HTR-8/SVneo (cell line): ENCODE data around the gene FOLR1.
"Not testable (repeated sequence)": the region's sequence is repeated elsewhere in the genome, so short reads cannot be mapped to it uniquely, and the experiment has no call there.

Experiments used
- DNase-seq: peaks from one replicate; pipeline ENCODE4 v3.0.0; 2011; ENCODE audit warnings: low spot score, mixed read lengths; ENCODE audit not compliant: insufficient read length
- FAIRE-seq: peaks from 2 replicates; lab custom pipeline; 2011; peaks lifted over from hg19 to GRCh38; lab: Jason Lieb, UNC

FOLR1 gene

DNA sequence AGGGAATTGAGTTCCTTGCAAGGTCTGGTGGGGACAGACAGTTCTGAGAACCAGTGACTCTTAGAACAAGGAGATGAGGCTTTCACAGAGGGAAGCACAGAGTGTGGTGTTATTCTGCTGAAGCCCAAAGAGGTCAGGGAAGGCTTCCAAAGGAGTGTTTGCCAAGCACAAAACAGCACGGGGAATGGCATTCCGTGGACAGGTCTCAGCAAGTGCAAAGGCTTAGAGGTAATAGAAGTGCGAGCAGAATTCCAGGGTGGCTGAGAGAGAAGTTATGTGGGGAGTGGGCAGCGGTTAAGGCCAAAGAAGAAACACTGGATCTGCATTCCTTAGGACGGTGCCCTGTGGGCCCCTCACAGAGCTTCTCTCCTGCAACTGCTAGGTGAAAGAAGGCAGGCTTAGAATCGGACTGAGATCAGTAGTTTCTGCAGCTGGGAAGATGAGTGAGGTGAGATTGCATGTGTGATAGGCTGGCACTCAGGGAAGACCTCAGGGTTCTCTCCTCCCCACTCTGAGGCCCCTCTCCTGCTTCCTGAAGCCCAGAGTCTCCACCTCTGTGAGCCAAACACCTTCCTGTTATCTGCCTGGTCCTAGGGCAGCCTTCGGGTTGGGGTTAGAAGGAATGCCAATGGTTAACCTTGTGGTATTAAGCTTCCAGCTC is 10.9 kb upstream of the FOLR1 start:
- FAIRE-seq: peak; percentile 97
- not testable (repeated sequence) for DNase-seq

DNA sequence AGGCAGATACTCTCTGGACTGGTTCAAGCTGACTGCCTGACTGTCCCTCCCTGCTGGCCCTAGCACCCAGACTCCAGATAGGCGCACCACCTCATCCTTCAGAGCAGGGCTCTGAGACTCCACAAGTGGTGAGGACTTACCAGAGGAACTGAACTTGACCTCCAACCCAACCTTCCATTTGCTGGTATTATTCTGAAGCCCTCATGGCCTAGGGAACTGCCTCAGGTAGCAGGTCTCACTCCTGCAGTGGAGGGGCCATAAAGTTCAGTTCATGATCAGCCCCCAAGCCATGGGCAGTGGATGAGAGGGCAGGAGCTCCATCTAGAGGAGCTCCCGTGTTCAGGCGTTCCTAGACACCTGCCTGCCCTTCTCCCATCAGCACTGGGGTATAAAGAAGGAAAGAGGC is 10.4 kb upstream of the FOLR1 start:
- DNase-seq: peak; percentile 60
- FAIRE-seq: peak; percentile 98

DNA sequence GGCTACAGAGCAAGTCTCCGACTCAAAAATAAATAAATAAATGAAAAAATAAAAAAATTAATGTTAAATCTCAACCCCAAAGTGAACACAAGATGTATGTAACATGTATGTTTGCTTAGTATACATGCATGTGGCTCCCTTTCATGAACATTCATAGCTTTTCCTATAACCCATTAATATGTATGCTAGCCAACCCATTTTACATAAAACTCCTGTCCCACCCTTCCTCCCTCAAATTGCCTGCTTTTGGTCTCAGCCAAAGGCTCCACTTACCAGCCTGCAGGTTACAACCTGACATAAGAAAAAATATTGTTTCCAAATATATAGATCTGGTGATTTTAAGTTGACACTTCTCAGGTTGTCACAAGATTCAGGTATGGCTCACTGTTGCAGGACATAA is 3.7 kb upstream of the FOLR1 start:
- DNase-seq (no peak), FAIRE-seq (no peak)

DNA sequence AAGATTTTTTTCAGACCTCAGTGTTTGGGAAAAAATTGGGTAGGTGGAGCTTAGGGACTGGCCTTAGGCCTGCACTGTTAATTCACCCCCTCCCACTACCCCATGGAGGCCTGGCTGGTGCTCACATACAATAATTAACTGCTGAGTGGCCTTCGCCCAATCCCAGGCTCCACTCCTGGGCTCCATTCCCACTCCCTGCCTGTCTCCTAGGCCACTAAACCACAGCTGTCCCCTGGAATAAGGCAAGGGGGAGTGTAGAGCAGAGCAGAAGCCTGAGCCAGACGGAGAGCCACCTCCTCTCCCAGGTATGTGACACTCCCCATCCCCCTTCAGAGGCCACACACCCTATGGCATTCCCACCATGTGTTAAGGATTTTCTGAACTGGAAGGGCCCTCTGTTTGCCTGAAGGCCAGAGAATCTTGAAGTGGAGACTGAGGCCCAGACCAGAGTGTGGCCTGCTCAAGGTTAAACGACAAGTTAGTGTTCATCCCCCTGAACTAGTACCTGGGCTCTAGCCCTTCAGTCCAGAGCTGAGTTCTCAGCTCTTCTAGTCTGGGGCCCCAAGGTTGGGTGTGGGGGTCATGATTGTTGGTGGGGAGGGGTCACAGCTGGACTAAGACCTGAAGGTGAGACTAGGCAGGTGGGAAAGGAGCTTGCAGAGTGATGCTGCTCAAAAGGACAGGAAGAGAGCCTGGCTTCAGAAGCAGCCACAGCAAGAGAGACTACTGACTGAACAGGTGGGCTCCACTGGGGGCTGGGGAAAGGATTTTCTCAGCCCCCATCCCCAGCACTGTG is 2.3 kb upstream of the FOLR1 start:
- DNase-seq: no peak
- no peak for FAIRE-seq

DNA sequence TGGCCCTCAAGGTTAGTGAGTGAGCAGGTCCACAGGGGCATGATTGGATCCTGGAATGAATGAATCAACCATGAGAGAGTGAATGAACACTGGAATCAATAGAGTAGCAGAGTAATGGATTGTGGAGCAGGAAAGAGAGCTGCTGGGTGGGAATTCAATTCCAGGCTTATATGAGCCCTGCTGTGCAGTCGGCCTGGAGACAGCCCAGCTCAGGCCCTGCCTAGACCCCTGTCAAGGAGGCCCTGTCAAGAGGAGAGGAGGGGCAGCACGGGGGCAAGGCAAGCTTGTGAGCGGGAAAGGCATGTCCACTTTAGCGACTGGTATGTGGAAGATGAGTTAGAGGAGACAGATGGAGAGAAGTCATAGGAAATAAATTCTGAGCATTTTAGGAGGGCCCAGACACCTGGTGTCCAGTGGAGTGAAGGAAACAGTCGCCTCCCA is 1.3 kb upstream of the FOLR1 start:
- FAIRE-seq: peak; percentile 28
- DNase-seq: no peak

DNA sequence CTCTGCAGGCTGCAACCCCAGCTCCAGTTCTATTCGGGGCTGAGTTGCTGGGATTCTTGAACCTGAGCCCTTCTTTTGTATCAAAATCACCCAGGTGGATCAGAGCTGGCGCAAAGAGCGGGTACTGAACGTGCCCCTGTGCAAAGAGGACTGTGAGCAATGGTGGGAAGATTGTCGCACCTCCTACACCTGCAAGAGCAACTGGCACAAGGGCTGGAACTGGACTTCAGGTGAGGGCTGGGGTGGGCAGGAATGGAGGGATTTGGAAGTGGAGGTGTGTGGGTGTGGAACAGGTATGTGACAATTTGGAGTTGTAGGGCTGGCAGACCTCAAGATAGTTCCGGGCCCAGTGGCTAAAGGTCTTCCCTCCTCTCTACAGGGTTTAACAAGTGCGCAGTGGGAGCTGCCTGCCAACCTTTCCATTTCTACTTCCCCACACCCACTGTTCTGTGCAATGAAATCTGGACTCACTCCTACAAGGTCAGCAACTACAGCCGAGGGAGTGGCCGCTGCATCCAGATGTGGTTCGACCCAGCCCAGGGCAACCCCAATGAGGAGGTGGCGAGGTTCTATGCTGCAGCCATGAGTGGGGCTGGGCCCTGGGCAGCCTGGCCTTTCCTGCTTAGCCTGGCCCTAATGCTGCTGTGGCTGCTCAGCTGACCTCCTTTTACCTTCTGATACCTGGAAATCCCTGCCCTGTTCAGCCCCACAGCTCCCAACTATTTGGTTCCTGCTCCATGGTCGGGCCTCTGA is 3.8 kb downstream of the FOLR1 start:
- FAIRE-seq: peak; percentile 64
- no peak for DNase-seq

DNA sequence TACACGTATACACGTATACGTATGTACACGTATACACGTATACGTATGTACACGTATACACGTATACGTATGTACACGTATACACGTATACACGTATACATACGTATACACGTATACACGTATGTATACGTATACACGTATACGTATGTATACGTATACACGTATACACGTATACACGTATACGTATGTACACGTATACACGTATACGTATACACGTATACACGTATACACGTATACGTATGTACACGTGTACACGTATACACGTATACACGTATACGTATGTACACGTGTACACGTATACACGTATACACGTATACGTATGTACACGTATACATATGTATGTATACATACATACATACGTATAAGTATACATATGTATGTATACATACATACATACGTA is 9.5 kb downstream of the FOLR1 start:
- FAIRE-seq: peak; percentile 100
- not testable (repeated sequence) for DNase-seq

DNA sequence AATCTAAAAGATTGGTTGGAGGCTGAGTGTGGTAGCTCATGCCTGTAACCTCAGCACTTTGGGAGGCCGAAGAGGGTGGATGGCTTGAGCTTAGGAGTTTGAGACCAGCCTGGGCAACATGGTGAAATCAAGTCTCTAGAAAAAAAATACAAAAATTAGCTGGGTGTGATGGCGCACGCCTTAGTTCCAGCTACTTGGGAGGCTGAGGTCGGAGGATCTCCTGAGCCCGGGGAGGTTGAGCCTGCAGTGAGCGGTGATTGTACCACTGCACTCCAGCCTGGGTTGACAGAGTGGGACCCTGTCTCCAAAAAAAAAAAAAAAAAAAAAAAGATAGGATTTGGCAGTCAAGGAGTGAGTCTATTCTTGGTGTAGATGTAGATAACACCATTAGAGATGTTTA is 10.6 kb downstream of the FOLR1 start:
- no peak for FAIRE-seq

DNA sequence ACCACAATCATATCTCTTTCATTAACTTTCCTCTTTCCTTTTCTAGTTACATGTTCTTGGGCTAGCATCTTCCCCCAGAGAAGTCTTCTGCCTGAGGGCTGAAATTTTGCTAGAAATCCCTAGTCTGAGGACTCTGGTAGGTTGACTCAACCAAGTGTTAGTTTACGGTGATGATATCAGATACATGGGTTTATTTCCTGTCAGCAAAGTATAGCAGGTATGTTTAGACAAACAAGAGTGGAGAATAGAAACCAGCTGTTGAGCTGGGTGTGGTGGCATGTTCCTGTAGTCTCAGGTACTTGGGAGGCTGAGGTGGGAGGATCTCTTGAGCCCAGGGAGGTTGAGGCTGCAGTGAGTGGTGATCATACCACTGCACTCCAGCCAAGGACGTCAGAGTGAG is 11.2 kb downstream of the FOLR1 start:
- DNase-seq: no peak
- FAIRE-seq: no peak

More for the DNA sequence above, 10.6 kb downstream of the FOLR1 start:
- no peak for DNase-seq

DNA sequence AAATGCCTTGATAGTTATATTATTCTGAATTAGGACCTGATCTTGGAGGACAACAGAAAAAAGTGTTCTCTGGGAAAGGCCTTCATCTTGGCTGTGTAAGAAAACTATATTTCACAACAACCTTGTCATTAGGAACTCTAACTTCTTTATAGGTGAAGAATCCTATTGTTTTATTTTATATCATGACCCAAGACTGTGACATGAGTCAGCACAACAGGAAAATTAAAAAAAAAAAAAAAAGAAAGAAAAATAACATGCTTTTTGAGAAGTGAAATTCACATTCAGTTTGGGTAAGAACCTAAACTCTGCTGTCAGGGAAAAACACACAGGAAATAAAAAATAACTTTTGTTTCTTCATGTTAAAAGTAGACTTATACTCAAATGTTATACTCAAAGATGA is 12.9 kb downstream of the FOLR1 start:
- FAIRE-seq: no peak

DNA sequence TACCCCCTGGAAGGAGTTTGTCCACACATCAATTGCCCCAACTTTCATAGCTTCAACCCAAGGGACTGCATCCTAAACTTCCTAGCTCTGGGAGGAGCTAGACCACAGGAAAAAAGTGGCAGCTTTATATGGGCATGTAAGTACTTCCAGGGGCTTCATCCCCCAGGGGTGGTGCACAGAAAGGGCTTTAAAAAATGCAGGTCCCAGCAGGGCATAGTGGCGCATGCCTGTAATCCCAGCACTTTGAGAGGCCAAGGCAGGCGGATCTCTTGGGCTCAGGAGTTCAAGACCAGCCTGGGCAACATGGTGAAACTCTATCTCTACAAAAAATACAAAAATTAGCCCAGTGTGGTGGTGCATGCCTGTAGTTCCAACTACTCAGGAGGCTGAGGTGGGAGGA is 14.9 kb downstream of the FOLR1 start:
- FAIRE-seq, DNase-seq: not testable (repeated sequence)

More for the DNA sequence above, 12.9 kb downstream of the FOLR1 start:
- no peak for DNase-seq

DNA sequence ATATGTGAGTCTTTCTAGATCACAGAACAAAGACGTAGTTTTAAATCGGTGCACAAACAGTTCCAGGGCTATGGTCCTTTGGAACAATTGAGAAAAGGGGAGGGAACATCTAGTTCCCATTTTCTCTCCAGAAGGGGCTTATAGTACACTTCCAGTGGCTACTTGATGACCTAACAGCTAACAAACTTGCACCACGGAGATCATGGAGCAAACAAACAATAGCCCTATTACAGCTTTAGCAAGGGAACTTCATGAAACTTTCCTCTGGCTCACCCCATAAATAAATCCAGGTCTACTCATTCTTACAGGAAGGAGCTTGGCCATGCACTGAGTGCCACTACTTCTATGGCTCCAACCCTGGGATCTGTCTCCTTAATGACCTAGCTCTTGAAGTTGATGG is 16.3 kb downstream of the FOLR1 start:
- FAIRE-seq: no peak
- no peak for DNase-seq

DNA sequence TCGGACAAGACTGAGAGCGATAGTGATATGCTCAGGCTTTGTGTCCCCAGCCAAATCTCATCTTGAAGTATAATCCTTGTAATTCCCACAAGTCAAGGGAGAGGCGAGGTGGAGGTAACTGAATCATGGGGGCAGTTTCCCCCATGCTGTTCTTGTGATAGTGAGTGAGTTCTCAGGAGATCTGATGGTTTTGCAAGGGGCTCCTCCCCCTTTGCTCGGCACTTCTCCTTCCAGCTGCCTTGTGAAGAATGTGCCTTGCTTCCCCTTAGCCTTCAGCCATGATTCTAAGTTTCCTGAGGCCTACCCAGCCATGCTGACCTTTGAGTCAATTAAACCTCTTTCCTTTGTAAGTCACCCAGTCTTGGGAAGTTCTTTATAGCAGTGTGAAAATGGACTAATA is 17.2 kb downstream of the FOLR1 start:
- FAIRE-seq: no peak
- DNase-seq: no peak

DNA sequence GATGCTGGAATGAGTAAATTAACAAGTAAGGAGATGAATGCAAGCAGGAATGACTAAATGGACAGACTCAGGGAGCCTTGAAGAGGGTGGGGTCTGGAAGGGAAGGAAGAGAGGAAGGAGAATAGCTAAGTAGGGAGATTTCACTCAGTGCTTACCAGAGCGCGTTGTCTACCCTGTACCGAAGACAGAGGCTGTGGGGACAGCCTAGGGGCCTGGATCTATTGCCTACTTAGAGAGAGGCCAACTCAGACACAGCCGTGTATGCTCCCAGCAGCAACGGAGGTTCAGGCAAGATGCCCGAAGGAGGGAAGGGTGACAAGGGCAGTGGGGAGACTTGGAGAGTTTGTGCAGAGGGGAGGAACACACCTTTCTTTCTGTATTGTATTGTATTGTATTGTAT is 24.7 kb downstream of the FOLR1 start, which contains the start of gene FOLR2:
TSS of gene FOLR2 (plus strand) at position 157 of the 400 bp plus-strand sequence. CDS start 1,791 bp downstream, outside the sequence.
- no peak for DNase-seq
- no peak for FAIRE-seq

DNA sequence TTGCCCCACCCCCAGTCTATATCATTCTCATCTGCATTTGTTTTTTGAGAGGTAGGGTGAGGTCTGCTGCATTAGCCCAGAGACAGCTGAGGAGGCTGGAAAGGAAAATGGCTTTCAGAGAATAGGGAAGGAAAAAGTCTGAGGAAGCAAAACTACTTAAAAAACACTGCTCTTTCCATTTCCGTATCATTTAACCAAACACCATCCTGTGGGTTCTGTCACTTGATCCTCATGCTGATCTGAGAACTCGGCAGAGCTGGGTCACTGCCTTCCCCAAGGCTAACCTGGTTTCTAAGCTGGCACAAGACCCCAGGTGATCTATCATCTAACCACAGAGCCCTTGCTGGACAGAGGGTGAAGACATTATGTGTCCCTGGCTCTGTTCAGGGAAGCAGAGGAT is 25.9 kb downstream of the FOLR1 start:
- FAIRE-seq: no peak
- no peak for DNase-seq

DNA sequence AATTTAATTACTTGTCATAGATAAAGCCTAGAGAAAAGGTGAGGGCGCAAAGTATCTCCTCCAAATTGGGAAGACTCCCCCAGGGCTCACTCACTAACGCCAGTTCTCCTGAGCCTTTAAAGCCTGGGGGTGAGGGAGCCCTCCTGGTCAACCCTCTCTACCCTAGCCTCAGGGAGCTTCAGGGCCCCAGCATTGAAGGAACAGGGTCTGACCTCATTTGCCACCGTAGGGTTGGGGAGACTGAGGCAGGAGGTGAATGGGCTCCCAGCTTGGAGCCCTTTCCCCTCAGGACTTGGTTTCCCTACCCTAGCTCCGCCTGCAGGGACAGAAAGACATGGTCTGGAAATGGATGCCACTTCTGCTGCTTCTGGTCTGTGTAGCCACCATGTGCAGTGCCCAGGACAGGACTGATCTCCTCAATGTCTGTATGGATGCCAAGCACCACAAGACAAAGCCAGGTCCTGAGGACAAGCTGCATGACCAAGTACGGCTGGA is 26.4 kb downstream of the FOLR1 start:
- DNase-seq (no peak), FAIRE-seq (no peak)

DNA sequence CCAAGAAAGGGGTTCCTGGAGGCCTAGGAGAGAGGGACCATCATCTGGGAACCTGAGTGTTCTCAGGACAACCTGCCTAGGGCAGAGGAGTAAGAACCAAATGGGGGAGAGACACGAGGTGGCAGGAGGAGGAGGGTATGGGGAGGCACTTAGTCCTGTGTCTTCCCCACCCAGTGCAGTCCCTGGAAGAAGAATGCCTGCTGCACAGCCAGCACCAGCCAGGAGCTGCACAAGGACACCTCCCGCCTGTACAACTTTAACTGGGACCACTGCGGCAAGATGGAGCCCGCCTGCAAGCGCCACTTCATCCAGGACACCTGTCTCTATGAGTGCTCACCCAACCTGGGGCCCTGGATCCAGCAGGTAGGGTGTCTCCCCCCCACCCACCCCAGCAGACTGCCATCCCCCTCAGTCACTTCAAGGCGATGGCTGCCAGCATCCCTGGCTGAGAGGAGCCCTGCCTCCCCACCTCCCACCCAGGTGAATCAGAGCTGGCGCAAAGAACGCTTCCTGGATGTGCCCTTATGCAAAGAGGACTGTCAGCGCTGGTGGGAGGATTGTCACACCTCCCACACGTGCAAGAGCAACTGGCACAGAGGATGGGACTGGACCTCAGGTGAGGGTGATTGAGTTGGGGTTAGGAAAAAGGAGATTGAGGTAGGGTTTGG is 28.9 kb downstream of the FOLR1 start:
- no peak for FAIRE-seq

DNA sequence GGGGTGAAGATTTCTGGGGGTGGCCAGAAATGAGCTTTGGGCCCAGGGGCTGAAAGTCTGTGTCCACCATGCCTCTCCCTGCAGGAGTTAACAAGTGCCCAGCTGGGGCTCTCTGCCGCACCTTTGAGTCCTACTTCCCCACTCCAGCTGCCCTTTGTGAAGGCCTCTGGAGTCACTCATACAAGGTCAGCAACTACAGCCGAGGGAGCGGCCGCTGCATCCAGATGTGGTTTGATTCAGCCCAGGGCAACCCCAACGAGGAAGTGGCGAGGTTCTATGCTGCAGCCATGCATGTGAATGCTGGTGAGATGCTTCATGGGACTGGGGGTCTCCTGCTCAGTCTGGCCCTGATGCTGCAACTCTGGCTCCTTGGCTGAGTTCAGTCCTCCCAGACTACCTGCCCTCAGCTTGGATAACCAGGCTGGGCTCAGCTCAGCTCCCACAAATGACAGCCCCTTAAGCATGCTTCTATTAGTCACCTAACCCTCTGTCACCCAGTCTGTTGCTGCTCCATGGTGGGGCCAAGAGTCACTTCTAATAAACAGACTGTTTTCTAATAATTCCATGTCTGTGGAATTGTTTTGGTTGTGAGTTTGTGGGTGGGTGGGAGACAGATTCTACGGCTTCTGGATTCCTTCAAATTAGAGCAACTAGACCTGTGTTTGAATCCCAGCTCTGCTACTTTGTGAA is 29.6 kb downstream of the FOLR1 start:
- FAIRE-seq: no peak
- no peak for DNase-seq

More for the DNA sequence above, 28.9 kb downstream of the FOLR1 start:
- DNase-seq: no peak

DNA sequence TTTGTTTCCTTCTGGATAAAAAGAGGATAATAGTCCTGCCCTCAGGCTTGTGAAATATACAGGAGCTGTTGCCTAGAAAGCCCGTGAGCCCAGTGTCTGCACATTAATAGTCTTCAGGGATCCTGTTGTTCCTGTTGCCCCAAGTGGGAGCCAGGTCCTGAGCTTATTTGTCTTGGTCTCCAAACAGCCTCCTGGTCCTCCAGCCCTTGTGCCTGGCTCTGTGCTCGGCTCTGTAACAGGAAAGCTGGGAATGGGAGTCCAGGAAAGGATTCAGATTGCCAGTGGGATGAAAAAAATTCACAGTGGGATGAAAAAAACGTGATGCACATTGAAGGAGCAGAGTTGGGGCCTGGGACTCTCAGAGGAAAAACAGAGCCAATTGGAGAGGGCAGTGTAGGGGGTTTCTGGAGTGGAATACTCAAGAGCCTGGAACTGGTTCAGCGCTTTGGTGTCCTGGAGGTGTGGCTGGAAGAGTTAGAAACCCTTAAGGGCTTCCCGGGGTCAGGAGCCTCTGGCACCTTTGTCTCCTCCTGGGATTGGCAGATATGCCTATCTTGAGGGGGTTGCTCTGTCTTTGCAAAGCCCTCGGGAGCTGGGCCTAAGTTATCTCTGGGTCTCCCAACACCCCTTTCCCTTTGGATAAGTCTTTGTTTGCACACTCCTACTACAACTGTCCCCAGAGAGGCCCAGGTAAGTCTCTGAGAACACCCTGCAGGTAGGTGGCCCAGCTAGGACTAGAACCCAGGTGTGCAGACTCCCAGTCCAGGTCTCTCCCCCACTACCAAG is 30.4 kb downstream of the FOLR1 start:
- FAIRE-seq (no peak), DNase-seq (no peak)
